ENCODE results near the gene CNTRL. TPM values are rescaled to one million over a fixed set of nuclear protein-coding genes. Genes with fewer than 3 reads are reported as not detected.
A peak's percentile ranks its signal among the peaks of the same experiment; 100 is the strongest.

CNTRL gene
- polyA plus RNA-seq, 2 of the 4 experiments (the other 2 are of a cell fraction): 5.1 to 15.0 TPM

GRCh38 chr9:121026260-121026691, 48.5 kb upstream of the CNTRL start:
- ATAC-seq (peak; percentile 89 to 96), FAIRE-seq (peak; percentile 93), DNase-seq (ENCODE audit: low read depth in 1 of 2, low spot score in 1 of 2) (peak in 1 of 2 experiments; percentile 91)
- Histone ChIP-seq H3K9me3 (no peaks in the 10 kb centered on the region), H3K4me1 (peaks cover 41% of the 10 kb centered on the region), H3K4me3 (peak overlapping the region; percentile 1; the same call in 1 of the 3 replicates), H3K27ac (peak overlapping the region; percentile 69 to 77), H3K4me2 (peak overlapping the region; percentile 72)
- ChIA-PET POLR2A (no interaction called here), CTCF (no interaction called here)
- WGBS (ENCODE audit: missing lambda C conversion rate): 0% methylated on average over 3 of the region's 3 CpGs
- peak; percentile 13 to 30; a peak in 1 of 5 replicates for TF ChIP-seq RAD21 (conservative IDR thresholded peaks at IDR 0.05 in 1 of 2, IDR thresholded peaks at IDR 0.05 in 1 of 2)
- TF ChIP-seq ELK1 (IDR thresholded peaks at IDR 0.05; ENCODE audit: low read depth, low read length): no peak
- TF ChIP-seq PBX3 (IDR thresholded peaks at IDR 0.05): peak; percentile 69; the same call in 1 of the 2 replicates
- peak; percentile 58 to 83; a peak in 3 of 5 replicates for TF ChIP-seq EP300 (IDR thresholded peaks at IDR 0.05)
- TF ChIP-seq RFX5 (IDR thresholded peaks at IDR 0.05): no peak
- no peak for TF ChIP-seq CBX2 (IDR thresholded peaks at IDR 0.05; ENCODE audit: borderline replicate concordance, low read depth)
- peak; percentile 94 for TF ChIP-seq GATA3 (IDR thresholded peaks at IDR 0.05; ENCODE audit: borderline replicate concordance)
- TF ChIP-seq RARB (CRISPR knock-in tag; IDR thresholded peaks at IDR 0.05): no peak
- peak; percentile 94 for TF ChIP-seq MAFK (IDR thresholded peaks at IDR 0.05; ENCODE audit: partially characterized antibody)
- TF ChIP-seq KDM5A (IDR thresholded peaks at IDR 0.05): no peak
- no peak for TF ChIP-seq MAZ (IDR thresholded peaks at IDR 0.05; ENCODE audit: borderline replicate concordance, low read depth, low read length)
- peak; percentile 67 for TF ChIP-seq MAX (IDR thresholded peaks at IDR 0.05)
- no peak for TF ChIP-seq EHF (CRISPR knock-in tag; IDR thresholded peaks at IDR 0.05)
- no peak for TF ChIP-seq POLR2AphosphoS2 (conservative IDR thresholded peaks at IDR 0.05; ENCODE audit: low read length)
- no peak for TF ChIP-seq RNF2 (IDR thresholded peaks at IDR 0.05; ENCODE audit: borderline replicate concordance, low read depth)
- TF ChIP-seq CEBPB (IDR thresholded peaks at IDR 0.05): peak; percentile 68 to 98; a peak in 3 of 4 replicates
- TF ChIP-seq JUNB (IDR thresholded peaks at IDR 0.05): peak; percentile 76
- TF ChIP-seq ESRRA (IDR thresholded peaks at IDR 0.05; ENCODE audit: borderline replicate concordance, low read length): no peak
- peak in 1 of 2 experiments; percentile 80; a peak in 4 of 5 replicates for TF ChIP-seq JUN (IDR thresholded peaks at IDR 0.05)
- no peak for TF ChIP-seq FOSL2 (IDR thresholded peaks at IDR 0.05)
- peak; percentile 89 for TF ChIP-seq FOSL2 (CRISPR knock-in tag; IDR thresholded peaks at IDR 0.05)
- no peak for TF ChIP-seq HEYL (CRISPR knock-in tag; IDR thresholded peaks at IDR 0.05)
- TF ChIP-seq KDM1A (IDR thresholded peaks at IDR 0.05; ENCODE audit: low read depth): no peak
- TF ChIP-seq BCL3 (IDR thresholded peaks at IDR 0.05): peak; percentile 50; the same call in 1 of the 3 replicates
- TF ChIP-seq HOXB13 (CRISPR knock-in tag; IDR thresholded peaks at IDR 0.05; ENCODE audit: low read depth): no peak
- TF ChIP-seq CBX8 (IDR thresholded peaks at IDR 0.05): no peak
- TF ChIP-seq CHD4 (IDR thresholded peaks at IDR 0.05; ENCODE audit: borderline replicate concordance): no peak
- peak; percentile 16 for TF ChIP-seq ZFP36 (IDR thresholded peaks at IDR 0.05; ENCODE audit: borderline replicate concordance, partially characterized antibody)
- no peak for TF ChIP-seq MYC (IDR thresholded peaks at IDR 0.05; ENCODE audit: borderline replicate concordance, low read length)
